GM19438 (cell line): Measurements from ENCODE around the gene NAB2.
A peak's percentile ranks its signal among the peaks of the same experiment; 100 is the strongest.
"Not testable (repeated sequence)": the region's sequence is repeated elsewhere in the genome, so short reads cannot be mapped to it uniquely, and the experiment has no call there.

Experiments used
- ATAC-seq: cut with Tn5 transposase; IDR thresholded peaks from one replicate; pipeline ENCODE4 v1.9.1; 2021; ENCODE audit warnings: low read depth; ENCODE audit not compliant: unreplicated experiment

Gene NAB2

GRCh38 chr12:57066245-57066644 lies 22.7 kb upstream of the NAB2 start:
- no peak for ATAC-seq

GRCh38 chr12:57069523-57069922 lies 19.4 kb upstream of the NAB2 start:
- ATAC-seq, result no peak

GRCh38 chr12:57072661-57073060 lies 16.3 kb upstream of the NAB2 start:
- no peak for ATAC-seq

DNA sequence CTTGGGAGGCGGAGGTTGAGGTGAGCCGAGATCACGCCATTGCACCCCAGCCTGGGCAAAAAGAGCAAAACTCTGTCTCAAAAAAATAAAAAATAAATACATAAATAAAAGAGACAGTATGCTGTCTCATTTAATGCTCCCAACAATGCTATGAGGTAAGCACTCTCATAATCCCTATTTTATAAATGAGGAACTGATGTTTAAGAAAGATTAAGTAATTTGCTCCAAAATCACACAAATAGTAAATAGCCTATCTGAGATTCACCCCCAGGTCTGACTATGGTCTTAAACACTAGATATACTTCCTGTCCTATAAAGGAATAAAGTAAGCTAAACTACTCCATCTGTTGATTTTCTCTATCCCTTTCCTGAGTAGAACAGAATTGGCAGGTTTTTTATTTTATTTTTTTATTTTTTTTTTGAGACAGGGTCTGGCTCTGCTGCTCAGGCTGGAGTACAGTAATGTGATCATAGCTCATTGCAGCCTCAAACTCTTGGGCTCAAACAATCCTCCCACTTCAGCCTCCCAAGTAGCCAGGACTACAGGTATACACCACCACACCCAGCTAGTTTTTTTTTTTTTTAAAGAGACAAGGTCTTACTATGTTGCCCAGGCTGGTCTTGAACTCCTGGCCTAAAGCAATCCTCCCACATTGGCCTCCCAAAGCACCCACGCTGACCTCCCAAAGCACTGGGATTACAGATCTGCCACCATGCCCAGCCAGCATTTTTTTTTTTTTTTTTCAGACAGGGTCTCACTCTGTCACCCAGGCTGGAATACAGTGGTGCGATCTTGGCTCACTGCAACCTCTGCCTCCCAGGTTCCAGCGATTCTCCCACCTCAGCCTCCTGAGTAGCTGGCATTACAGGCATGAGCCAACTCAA lies 15.1 kb upstream of the NAB2 start:
- not testable (repeated sequence) for ATAC-seq

DNA sequence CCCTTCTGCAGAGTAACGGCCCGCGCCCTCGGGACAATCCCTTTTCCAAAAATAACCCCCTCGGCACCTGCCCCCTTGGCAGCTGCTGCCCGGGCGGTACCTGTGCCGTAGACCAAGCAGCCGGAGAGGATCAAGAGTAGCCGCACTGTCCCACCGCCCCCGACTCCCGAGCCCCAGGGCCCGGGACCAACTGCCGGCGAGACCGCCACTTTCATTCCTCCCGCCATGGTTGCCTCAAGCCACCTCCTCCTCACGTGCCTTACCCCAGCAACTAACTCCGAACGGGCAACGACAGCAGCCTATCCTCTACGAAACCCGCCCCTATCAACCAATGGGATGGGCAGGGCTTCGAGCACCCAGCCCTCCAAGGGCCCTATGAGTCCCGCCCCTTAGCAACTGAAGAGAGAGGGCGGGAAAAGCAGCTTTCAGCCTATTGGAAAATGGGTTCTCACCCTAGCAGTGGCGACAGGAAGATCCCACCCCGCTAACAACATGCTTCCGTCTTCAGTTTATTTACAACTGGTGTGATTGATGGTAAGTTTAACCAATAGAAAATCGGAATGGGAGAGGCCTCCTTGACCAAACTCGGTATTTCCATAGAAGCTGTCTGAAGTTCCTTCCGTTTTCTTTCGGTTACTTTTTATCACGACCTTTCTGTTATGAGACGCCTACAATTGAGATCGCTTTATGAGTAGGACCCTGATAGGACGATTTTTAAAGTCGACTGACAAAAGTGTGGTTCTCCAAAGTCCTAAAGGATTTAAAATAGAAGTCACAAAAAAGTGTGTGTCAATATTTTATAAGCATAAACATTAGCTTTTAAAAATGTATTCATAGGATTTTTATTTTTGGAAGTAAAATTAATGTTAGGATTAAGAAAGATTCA lies 10.2 kb upstream of the NAB2 start, which contains the start of gene NEMP1:
NEMP1 (minus strand) TSS at position 273 of the 886 bp plus-strand sequence; CDS start at position 227, 46 bp downstream.
- ATAC-seq, result peak; percentile 97

- ATAC-seq, result no peak
Observed at GRCh38 chr12:57079821-57080220, 9.1 kb upstream of the NAB2 start.

DNA sequence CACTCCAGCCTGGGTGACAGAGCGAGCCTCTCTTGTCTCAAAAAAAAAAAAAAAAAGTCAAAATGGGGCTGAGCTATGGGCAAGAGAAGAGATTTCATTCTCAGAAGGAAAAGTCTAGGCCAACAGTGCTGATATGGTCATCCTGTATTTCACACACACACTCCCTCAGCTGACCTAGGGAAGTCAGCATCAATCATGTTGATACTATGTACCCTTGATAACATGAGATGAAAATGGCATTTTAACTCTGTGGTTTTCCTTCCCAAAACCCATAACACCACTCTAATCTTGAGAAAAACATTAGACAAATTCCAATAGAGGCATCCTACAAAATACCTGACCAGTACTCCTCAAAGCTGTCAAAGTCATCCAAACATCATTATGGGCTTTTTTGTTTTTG lies 8.1 kb upstream of the NAB2 start:
- ATAC-seq, result no peak

DNA sequence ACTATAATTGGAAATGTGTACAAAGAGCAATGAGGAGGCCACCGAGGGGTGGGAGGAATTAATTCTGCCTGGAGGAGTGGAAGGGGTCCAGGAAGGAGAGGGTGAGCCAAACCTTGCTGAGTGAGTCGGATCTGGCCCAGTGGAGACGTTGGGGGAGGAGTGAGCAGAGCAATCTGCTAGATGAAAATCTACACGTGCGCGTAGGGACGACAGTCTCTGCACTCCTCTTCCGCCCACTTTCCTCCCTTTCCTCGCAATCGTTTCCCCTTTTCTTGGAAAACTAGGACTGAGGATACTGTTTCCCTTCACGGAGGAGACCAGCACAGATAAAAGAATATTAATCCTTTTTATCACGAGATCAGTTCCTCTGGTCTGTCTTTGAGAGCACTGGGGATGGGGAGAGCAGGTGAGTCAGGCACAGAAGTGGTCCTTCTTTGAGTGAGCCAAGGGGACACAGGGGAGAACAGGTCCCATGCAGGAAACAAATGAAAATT lies 2.9 kb upstream of the NAB2 start:
- ATAC-seq, result no peak

GRCh38 chr12:57086493-57087009 lies 2.4 kb upstream of the NAB2 start:
- no peak for ATAC-seq

GRCh38 chr12:57087010-57087690 lies 1.8 kb upstream of the NAB2 start:
- peak; percentile 33 for ATAC-seq

DNA sequence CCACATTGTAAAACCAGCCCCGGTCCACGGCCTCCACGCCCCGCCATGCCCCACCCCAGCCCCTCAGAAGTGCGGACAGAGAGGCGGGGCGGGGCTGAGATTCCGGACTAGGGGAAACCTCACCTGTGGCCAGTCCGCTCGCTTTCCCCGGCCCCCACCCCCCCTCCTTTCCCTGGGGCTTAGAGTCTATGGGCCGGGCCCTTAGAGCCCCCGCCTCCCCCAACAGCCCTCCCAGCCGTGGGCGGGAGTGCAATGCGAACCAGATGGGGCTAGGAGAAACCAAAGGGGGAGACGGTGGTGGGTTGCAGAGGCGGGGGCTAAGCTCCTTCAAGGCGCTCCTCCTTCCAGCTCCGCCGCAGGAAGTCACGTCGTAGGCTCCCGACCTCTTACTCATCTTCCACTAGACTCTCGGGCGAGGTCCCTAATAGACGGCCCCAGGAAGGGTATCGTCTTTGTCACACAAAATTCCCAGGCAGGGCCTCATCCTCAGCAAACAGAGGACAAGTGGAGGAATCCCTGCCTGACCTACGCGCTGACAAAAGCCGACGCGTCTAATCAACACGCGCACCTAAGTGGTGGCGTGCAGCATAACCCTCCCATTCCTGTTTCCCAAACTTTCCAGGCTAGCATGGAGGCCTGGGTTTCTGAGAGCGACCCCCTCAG lies 1.1 kb upstream of the NAB2 start:
- ATAC-seq, result peak; percentile 35

DNA sequence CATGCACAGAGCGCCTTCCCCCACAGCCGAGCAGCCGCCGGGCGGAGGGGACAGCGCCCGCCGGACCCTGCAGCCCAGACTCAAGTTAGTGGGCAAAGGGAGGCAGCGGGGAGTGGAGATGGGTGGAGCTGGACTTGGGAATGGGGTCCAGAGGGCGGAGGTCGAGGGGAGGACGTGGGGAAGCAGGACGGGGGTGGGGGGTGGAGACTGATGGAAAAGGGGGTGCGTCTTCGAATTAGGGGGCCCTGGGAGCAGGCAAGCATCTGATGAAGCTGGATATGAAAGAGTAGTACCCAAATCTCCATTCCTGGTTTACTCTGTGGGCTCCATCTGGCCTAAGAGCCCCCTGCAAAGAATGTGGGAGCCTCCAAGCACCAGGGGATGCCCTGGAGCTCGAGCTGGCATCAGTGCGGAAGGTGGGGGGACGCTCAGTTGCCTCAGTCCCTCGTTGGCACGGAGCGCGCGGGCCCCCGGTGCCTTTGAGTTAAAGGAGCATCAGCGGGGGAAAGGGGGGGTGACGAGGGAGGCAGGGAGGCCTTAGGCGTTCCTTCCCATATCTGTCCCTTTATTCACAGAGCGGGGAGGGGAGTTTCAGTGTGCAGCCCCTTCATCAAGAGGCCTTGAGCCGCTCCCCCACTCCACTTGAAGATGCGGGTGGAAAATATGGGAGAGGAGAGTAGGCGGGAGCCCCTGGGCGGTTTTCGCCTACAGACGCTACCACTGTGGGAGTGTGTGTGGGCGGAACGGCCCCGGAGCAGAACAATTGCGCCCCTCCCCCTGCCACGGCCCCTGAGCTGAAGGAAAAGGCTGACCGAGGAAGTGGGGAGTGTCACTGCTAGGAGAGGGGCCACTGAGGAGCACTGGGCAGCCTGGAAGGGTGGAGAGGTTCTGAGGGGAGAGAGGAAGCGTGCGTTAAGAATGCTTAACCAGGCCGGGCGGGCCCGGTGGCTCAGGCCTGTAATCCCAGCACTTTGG lies 644 bp downstream of the NAB2 start:
- no peak for ATAC-seq

GRCh38 chr12:57090490-57090889 lies 1.6 kb downstream of the NAB2 start:
- ATAC-seq, result no peak

GRCh38 chr12:57090924-57091637 lies 2.2 kb downstream of the NAB2 start:
- ATAC-seq, result no peak

DNA sequence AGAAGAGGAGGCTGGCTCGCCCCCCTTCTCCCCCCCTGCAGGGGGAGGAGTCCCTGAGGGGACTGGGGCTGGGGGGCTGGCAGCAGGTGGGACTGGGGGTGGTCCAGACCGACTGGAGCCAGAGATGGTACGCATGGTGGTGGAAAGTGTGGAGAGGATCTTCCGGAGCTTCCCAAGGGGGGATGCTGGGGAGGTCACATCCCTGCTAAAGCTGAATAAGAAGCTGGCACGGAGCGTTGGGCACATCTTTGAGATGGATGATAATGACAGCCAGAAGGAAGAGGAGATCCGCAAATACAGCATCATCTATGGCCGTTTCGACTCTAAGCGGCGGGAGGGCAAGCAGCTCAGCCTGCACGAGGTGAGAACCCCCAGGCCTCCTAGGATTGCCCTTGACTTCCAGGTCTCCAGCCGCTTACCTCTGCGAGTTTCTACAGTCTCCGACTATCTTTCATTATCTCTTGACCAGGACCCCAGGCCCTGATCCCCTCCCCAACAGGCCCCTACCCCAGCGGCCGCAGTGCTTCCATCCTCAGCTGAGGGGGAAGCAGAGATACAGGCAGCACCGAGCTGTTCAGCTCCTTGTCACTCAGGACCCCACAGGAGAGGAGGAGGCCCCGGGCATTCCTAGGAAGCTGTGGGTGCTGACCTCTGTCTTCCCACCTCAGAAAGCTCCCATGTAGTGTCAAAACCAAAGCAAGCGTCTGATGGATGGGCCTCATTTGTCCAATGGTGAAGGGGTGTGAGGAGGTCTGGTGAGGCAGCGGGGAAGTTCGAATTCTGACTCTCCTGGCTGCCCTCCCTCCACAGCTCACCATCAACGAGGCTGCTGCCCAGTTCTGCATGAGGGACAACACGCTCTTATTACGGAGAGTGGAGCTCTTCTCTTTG lies 3.0 kb downstream of the NAB2 start:
- no peak for ATAC-seq

- no peak for ATAC-seq
Observed at GRCh38 chr12:57092529-57092862, 3.6 kb downstream of the NAB2 start.

- no peak for ATAC-seq
Observed at GRCh38 chr12:57092876-57093414, 4.0 kb downstream of the NAB2 start.
